GM10248 (cell line): ENCODE results near the gene ZNF423.

Experiments
- CTCF ChIA-PET: fragments of 300-600 bp; sonication (Branson Sonifier 250); formaldehyde crosslinking; extraction: SDS; loops from one replicate; lab custom pipeline; 2021; ENCODE audit warnings: antibody characterized with exemption; lab: Yijun Ruan, JAX
- POLR2A ChIA-PET: fragments of 350-650 bp; sonication (Branson Sonifier 250); formaldehyde crosslinking; extraction: SDS; loops from one replicate; lab custom pipeline; 2020; ENCODE audit warnings: antibody characterized with exemption; lab: Yijun Ruan, JAX
- DNase-seq: peaks from one replicate; pipeline ENCODE4 v3.0.0; 2012; ENCODE audit errors: extremely low spot score
- TF ChIP-seq, protein P1 (sequence below): IDR thresholded peaks from 2 replicates; pipeline ENCODE4 v1.5.1; 2012; ENCODE audit warnings: mild to moderate bottlenecking, low read depth; ENCODE audit errors: extremely low read depth, missing control alignments, control extremely low read depth

The ZNF423 gene

GRCh38 chr16:49713770-49714169 is 142.1 kb downstream of the ZNF423 start:
- TF ChIP-seq, protein P1, sequence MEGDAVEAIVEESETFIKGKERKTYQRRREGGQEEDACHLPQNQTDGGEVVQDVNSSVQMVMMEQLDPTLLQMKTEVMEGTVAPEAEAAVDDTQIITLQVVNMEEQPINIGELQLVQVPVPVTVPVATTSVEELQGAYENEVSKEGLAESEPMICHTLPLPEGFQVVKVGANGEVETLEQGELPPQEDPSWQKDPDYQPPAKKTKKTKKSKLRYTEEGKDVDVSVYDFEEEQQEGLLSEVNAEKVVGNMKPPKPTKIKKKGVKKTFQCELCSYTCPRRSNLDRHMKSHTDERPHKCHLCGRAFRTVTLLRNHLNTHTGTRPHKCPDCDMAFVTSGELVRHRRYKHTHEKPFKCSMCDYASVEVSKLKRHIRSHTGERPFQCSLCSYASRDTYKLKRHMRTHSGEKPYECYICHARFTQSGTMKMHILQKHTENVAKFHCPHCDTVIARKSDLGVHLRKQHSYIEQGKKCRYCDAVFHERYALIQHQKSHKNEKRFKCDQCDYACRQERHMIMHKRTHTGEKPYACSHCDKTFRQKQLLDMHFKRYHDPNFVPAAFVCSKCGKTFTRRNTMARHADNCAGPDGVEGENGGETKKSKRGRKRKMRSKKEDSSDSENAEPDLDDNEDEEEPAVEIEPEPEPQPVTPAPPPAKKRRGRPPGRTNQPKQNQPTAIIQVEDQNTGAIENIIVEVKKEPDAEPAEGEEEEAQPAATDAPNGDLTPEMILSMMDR, result no peak
- DNase-seq, result no peak
- CTCF ChIA-PET, result no interaction called here
- POLR2A ChIA-PET, result no interaction called here

DNA sequence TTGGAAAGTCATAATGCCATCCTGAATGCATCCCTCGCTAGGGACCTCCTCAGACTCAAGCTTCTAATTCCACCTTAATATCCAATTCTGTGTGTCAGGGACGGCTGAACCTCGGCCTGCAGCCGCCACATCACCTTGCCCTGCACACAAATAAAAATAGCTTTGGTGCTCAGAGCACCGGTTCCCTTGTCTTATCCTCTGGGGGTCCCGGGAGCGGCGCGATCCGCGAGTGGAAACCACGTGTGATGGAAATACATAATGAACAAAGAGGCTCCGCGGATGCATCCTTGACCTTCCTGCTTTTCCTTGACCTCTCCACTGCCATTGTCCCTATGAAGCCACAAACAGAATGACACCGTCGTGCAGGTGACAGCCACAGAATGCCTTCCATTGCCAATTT is 143.4 kb downstream of the ZNF423 start:
- POLR2A ChIA-PET, result no interaction called here
- no peak for DNase-seq
- TF ChIP-seq, protein P1, result no peak
- CTCF ChIA-PET, result no interaction called here

- POLR2A ChIA-PET, result no interaction called here
- TF ChIP-seq, protein P1, result no peak
- CTCF ChIA-PET, result no interaction called here
- no peak for DNase-seq
Observed at GRCh38 chr16:49712106-49712505, 143.8 kb downstream of the ZNF423 start.

DNA sequence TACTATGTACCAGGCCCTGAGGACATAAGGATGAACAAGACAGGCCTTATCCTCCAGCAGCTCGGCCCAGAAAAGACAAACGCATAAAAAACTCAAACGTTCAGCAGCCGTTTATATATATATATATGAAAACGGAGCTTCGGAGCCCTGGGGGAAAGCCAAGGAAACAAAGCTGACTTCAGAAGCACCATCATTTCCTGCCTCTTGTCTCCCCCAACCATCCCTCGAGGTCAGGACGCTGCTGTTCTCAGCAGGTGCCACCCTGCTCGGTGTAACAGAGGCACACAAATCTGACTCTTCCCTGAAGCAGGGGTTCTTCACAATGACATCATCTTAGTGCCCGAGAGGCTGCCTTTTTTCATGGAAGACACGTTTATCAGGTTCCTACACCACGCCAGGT is 146.9 kb downstream of the ZNF423 start:
- TF ChIP-seq, protein P1, result no peak
- ChIA-PET POLR2A (no interaction called here), CTCF (no interaction called here)
- DNase-seq, result no peak

- ChIA-PET POLR2A (no interaction called here), CTCF (no interaction called here)
- TF ChIP-seq, protein P1, result no peak
- no peak for DNase-seq
Observed at GRCh38 chr16:49708491-49708890, 147.4 kb downstream of the ZNF423 start.

DNA sequence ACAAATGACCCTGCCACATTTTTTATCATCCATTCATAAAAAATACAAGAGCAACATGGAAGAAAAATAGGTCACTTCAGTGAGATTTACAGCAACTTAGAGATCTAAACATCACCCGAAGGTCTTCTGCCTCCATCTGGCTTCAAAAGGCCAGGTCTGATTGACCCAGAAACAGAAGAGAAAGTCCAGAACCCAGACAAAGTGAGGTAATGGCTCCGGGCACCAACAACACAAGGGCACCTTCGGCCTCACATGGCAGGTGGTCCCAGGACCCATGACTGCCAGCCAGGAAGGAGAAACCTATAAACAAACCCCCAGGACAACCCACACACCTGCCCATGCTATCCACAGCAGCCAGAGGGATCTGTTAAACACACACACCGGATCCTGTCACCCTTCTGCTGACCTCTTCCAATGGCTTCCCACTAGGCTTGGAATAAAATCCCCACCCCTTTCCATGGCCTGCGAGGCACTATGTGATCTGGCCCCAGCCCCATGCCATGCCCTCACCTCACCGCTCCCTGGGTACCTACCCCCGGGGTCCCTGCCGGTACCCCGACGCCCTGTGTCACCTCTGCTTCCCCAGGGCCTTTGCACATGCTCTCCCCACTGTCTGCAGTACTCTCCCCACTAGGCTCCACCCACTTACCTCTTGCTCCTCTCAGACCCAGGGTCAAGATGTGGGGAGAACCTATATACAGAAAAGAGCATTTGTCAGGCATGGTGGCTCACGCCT is 149.1 kb downstream of the ZNF423 start:
- TF ChIP-seq, protein P1, result no peak
- ChIA-PET CTCF (no interaction called here), POLR2A (no interaction called here)
- DNase-seq, result no peak

DNA sequence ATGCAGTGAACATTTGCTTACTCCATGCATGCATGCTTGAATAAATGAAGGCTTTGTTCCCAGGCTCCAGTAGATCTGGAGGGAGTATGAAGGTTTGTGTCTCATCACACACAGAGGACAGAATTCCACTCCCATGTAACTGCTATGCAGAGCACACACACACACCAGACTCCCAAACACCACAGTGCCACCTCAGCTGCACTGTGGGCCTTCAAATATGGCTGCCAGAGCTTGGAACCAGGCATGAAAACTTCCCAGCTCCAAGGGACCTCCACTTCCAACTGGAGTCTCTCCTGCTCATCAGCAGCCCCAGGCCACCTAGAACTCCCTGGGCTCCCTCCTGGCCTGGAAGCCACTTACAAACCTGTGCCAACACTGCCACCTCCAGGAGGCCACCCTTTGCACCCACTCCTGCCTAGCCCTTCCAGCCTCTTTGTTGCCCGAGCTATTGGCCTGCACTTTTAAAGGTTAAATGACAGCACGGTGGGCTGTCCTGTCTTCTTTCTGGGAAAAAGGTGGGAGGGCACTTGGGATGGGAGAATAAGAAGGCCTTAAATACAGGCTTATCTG is 151.2 kb downstream of the ZNF423 start:
- no peak for DNase-seq
- TF ChIP-seq, protein P1, result peak; percentile 8
- POLR2A ChIA-PET, result no interaction called here
- CTCF ChIA-PET, result interaction anchor here (1.2 kb wide), 1 partner anchor 295 kb away, joined by 3 read pairs; no protein-coding TSS in a partner anchor
